SIG-M5 (cell line): ENCODE measurements around the gene CD79A.
"Not testable (repeated sequence)": the region's sequence is repeated elsewhere in the genome, so short reads cannot be mapped to it uniquely, and the experiment has no call there.

ENCODE experiments used
- DNase-seq: peaks from one replicate; lab custom pipeline; 2025; lab: John Stamatoyannopoulos, UW

Gene CD79A

GRCh38 chr19:41905273-41906002, 28.4 kb downstream of the CD79A start:
- DNase-seq: no peak

DNA sequence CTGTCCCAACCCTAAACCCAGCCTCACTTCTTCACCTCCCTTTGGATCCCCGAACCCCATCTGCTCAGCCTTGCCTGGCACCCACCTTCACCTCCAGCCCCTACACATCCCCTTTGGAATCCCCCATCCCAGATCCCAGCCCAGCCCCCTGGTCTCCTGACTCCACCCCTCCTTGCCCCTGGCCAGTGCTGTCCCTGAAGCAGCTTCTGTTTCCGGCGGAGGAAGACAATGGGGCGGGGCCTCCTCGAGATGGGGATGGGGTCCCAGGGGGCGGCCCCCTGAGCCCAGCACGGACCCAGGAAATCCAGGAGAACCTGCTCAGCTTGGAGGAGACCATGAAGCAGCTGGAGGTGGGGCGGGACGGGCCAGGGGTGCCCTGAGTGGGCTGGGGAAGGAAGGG, 29.2 kb downstream of the CD79A start:
- no peak for DNase-seq

GRCh38 chr19:41906916-41907680, 30.0 kb downstream of the CD79A start:
- DNase-seq: no peak

GRCh38 chr19:41907994-41908615, 31.0 kb downstream of the CD79A start:
- no peak for DNase-seq

DNA sequence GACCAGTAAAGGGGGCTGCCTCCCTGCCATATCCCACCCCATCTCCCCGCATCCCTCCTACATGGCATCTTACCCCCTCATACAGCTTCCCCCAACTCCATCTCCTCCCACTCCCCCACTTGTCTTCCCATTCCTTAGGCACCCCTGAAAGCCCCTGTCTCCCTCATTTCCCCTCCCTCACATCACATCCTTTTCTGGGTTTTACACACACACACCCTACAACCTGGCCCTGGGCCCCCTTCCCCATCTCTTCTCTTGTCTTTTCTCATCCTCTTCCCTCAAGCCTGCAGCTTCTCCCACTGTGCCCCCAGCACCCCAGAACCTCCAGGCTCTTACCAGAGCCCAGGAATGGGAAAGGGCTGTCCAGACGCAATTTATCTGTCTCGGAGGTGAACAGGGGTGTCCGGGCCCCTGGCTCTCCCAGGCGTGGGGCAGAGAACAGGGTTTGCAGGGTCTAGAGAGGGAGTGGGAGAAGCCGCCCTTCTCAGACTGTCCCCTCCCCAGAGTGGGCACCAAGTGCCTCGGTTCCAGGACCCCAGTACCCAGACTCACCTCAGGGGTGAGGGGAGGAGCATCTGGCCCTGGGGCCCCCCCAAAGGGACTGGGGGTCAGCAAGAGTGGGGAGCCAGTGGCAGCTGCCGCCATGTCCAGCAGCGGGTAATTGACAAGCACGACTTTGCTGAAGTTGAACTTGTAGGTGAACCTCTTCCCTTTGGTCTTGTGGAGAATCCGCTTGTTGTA, 31.8 kb downstream of the CD79A start:
- DNase-seq: no peak

GRCh38 chr19:41909706-41910105, 32.6 kb downstream of the CD79A start:
- DNase-seq: no peak

- no peak for DNase-seq
Observed at GRCh38 chr19:41910240-41910991, 33.3 kb downstream of the CD79A start.

DNA sequence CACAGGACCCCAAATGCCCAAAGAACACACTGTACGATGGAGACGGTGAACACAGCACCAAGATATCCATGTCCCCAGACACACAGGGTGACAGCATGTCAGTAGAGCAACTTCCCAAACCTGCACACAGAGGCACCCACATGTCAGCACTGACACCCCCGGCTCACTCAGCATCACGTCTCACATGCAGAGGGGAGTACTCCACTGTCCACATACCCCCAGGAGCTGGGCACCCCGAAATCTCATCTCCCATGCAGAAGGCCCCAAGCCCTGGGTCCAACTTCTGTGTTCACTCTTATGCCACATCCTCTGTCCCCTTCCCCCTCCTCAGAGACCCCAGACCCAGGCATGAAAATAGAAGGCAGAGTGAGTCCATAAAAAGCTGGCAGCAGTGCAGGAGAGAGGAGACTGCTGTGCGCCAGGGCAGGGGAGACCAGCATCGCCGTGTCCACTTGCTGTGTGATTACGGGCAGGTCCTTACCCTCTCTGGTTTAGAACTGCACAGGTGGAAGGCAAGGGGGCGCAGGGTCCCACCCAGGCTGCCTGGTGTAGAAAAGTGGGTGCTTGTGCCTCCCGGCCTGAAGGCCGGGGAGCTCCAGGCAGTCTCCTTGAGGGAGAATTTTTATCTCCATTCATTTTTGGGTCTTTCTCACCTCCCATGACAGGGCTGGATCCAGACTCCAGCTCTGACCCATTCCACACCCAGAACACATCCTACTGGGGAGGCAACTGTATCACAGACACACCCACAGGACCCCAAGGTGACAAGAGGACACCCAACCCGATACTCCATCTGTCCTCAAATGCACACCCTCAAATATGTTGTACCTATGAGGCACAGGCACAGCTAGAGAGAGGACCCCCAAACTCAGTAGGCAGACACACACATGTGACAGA, 34.2 kb downstream of the CD79A start:
- DNase-seq: no peak

DNA sequence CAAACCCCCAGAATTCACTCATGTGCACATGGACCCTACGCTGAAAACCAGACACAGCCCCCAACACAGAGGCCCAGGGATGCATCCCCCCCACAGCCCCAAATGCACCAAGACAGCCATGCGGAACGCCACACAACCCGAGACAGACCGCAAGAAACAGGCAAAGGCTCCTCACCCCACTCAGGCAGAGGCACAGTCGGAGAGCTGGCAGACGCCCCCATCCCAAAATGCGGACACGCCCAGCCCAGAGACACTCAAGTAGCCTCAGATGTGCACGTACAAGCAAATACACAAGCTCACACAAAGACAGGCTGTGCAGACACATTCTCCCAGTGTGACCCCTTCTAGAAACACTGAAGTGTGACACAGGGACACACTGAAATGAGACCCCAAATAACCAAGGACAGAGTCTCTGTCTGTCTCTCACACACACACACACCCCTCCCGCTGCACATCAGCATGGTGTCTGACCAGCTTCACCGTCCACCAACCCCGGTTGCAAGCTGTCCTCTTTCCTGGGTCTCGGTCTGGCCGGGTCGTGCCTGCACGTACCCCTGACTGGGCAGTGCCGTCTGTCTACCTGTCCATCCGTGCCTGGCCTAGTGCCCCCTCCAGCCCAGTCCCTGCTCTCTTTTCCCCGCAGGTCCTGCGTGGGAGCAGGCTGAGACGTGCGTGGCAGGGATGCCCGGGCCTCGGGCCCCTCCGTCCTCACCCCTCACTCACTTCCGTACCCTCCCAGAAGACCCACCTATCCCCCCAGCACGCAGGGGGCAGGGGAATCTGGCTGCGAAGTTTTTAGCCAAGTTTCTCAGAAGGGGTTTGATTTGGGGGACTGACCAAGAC, 35.0 kb downstream of the CD79A start:
- DNase-seq: no peak

- DNase-seq: no peak
Observed at GRCh38 chr19:41912899-41913537, 35.9 kb downstream of the CD79A start.

GRCh38 chr19:41913538-41914423, 36.7 kb downstream of the CD79A start:
- DNase-seq: no peak

GRCh38 chr19:41914424-41914834, 37.4 kb downstream of the CD79A start:
- DNase-seq: not testable (repeated sequence)

GRCh38 chr19:41915021-41915775, 38.1 kb downstream of the CD79A start:
- no peak for DNase-seq

DNA sequence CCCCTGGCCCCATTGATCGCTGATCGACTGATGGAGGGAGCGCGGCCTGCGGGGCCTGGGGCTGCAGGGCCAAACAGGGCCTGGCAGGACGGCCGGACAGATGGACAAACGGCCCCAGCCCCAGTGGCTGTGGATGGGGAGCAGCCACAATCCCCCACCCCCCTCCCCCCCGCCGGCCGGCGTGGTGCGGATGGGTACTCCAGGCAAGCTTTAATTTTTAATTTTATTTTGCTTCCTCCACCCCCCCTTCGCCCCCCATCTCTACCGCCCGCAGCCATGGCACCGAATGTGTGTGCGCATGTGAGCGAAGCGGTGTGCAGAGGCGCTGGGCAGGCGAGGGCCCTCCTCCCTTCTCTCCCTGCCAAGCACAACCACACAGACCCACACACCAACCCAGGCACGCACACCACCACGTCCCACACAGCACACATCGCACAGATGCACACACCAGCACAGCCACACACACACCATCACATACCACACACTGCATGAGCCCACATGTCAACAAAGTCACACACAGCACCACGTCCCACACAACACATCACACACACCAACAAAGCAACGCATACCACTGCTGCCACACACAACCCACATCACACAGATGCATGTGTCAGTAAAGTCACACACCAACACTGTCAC, 38.8 kb downstream of the CD79A start:
- no peak for DNase-seq

DNA sequence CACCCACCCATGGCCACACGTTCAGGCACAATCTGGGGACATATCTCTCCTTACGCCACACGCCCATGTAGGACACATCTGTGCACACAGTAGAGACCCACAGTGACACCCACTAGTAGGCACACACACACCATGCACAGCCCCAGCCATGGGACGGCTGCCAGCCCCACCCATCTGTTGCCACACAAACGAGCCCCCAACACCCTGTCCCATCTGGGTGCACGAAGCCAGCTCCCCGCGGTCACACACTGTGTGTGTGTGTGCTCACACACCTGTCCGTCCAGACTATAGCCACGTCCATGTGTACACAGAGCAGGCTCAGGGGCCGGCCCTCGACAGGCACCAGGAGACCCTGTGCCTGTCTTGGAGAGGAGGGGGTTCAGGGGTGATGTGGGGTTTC, 40.6 kb downstream of the CD79A start:
- DNase-seq: no peak

- DNase-seq: no peak
Observed at GRCh38 chr19:41918095-41918494, 41.0 kb downstream of the CD79A start.
